ENCODE measurements around the gene HGS. TPM values are rescaled to one million over a fixed set of nuclear protein-coding genes. Genes with fewer than 3 reads are reported as not detected.

The HGS gene
- total RNA-seq, 1 donor from 2014 or later, result 211 TPM

DNA sequence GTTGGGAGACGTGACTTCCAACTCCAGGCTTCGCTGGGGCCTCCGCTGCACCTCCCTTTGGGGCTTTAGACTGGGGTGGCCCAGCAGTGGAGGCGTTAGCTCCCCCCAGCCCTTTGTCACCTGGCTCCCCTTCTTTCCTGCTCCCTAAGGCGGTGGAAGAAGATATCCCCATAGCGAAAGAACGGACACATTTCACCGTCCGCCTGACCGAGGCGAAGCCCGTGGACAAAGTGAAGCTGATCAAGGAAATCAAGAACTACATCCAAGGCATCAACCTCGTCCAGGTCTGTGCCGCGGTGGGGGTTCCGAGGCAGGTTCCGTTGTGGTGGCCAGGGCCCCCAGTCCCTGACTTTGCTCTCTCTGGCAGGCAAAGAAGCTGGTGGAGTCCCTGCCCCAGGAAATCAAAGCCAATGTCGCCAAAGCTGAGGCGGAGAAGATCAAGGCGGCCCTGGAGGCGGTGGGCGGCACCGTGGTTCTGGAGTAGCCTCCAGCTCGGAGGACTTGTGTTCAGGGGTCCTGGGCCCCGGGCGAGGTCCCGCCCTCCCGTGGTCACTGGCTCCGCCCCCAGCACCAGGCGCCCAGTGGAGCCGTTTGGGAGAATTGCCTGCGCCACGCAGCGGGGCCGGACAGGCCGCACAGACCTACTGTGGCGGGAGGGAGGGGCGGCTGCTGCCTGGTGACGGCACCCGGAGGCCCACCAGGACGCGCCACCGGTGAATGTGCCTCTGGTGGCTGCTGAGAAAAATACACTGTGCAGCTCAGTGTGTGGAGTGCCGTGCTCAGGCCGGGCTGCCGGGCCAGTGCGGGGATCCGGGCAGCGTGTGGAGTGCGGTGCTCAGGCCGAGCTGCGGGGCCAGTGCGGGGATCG, 23.2 kb downstream of the HGS start:
- Histone ChIP-seq H3K9me3 (no peaks in the 10 kb centered on the region), H3K27ac (no peak overlapping the region), H3K4me3 (no peak overlapping the region), H3K27me3 (no peaks in the 10 kb centered on the region), H3K4me1 (peaks cover 16 to 23% of the 10 kb centered on the region in 2 donors), H3K36me3 (peaks cover 16 to 19% of the 10 kb centered on the region in 2 donors)
- TF ChIP-seq CTCF (IDR thresholded peaks at IDR 0.05), result no peak
- no peak for DNase-seq (ENCODE audit: low spot score in 2 of 2)
- intact Hi-C loops (cut with DNase I), result no loop called here

DNA sequence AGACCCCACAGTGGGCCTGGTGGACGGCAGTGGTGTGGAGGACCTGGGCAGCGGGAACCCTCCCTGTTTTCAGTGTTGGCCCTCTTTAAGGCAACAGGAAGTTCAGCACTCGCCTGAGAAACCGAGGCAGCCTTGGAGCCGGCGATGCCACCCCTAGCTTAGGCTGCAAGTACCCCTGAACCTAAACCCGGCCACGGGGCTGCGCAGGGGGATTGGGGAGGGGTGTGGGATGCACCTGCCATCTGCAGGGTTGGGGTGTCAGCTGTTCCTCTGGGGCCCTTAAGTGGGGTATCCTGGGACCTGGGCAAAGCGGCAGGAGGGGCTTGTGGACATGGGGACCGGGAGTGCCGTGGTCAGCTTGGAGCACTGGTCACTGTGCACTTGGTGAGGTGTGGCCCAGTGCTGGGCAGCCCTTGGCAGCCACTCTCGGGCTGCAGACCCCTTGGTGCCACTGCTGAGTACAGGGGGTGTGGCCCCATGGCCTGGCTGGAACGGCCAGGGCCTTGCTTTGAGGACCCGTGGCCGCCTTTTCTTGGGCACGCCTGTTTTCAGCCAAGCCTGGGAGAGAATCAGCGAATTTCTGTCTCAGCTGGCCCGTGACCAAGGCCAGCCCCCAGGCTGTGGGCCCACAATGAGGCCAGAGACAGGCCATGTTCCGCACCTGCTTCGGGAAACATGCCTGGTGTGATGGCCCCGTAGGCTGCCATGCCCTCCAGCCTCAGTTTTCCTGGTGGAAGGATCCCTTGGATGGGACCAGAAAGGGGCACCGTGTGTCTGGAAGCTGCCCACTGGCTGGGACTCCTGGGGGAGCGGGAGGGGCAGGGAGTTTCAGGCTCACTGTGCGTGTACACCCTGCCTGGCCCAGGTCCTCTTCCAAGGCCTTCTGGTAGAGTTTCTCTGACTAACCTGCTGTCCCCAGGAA, 24.2 kb downstream of the HGS start:
- H3K27me3 ChIP-seq, result no peaks in the 10 kb centered on the region
- no peak for TF ChIP-seq CTCF (IDR thresholded peaks at IDR 0.05)
- no peak for DNase-seq (ENCODE audit: low spot score in 2 of 2)
- intact Hi-C loops (cut with DNase I), result no loop called here
- H3K36me3 ChIP-seq, result peaks cover 16 to 19% of the 10 kb centered on the region in 2 donors
- no peaks in the 10 kb centered on the region for H3K9me3 ChIP-seq
- H3K4me1 ChIP-seq, result peaks cover 12 to 21% of the 10 kb centered on the region in 2 donors
- no peak overlapping the region for H3K27ac ChIP-seq
- no peak overlapping the region for H3K4me3 ChIP-seq

DNA sequence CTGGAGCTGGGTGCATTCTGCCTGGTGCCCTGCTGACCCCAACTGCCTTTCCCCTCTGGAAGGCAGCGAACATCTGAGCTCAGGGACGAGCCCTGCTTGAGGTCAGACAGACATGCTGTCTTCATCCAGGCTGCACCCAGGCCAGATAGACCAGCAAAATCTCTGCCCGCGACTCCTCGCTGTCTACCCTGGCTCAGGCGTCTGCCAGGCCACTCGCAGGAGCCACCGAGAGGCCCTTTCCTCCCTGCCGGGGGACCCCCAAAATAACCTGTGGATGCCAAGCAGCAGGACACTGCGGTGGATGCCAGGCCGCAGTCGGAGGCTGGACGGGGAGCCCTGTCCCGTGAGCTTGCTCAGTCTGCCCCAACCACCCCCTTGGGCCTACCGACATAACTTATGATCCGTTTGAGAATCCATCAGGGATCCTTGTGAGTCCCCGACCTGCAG, 25.0 kb downstream of the HGS start:
- Histone ChIP-seq H3K36me3 (peaks cover 16 to 19% of the 10 kb centered on the region in 2 donors), H3K9me3 (no peaks in the 10 kb centered on the region), H3K27me3 (no peaks in the 10 kb centered on the region), H3K4me3 (no peak overlapping the region), H3K27ac (no peak overlapping the region), H3K4me1 (peaks cover 12 to 21% of the 10 kb centered on the region in 2 donors)
- DNase-seq (ENCODE audit: low spot score in 2 of 2), result no peak
- TF ChIP-seq CTCF (IDR thresholded peaks at IDR 0.05), result no peak
- intact Hi-C loops (cut with DNase I), result no loop called here

DNA sequence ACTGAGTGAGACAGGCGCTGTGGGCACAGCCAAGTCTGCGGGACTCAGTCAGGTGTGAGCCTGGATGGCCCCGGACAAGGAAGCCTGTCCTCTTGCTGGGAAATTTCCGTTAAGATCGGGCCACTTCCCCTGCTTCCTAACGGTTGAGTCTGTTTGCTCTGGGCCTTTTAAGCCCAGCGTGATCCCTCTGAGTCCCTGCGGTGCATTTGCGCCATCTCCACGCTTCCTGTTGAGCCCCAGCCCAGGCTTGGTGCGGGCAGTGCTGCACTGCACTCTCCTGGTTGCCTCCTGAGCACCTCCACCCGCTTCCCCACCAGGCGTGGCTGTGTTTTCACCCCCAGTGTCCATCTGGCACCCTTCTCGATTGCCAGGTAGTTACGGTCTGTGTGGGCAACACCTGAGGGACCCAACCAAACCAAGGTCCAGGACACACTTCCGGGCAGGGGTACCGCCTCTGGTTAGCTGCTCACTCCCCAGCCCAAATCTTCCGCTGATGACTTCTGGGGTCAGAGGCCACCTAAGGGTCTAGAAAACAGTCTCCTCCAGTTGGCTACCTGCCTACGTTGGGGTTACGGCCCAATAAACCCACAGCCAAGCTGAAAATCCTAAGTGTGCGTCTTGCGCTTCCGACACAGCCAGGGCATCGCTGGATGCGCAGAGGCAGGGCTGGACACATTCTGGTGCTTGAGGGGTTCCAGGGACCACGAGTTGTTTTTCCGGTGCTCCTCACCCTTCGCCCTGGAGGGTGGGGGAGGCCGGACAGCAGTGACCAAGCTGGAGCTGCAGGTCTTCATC, 26.9 kb downstream of the HGS start:
- no peaks in the 10 kb centered on the region for H3K27me3 ChIP-seq
- H3K27ac ChIP-seq, result no peak overlapping the region
- H3K4me1 ChIP-seq, result peaks cover 7 to 13% of the 10 kb centered on the region in 2 donors
- peaks cover 16 to 19% of the 10 kb centered on the region in 2 donors for H3K36me3 ChIP-seq
- no peak for DNase-seq (ENCODE audit: low spot score in 2 of 2)
- peak overlapping the region; percentile 81 to 82 for H3K4me3 ChIP-seq
- TF ChIP-seq CTCF (IDR thresholded peaks at IDR 0.05), result no peak
- no peaks in the 10 kb centered on the region for H3K9me3 ChIP-seq
- intact Hi-C loops (cut with DNase I), result no loop called here
